HL-60/S4 treated with phorbol 12-myristate 13-acetate at 8.2 ng/mL for 4 days and 3 days (cell line): Measurements from ENCODE around the gene KCNH5.
"Not testable (repeated sequence)": the region's sequence is repeated elsewhere in the genome, so short reads cannot be mapped to it uniquely, and the experiment has no call there.

Experiments
- in situ Hi-C: fragments of 300-500 bp; cut with MboI; formaldehyde crosslinking; loops from 2 replicates; pipeline ENCODE4 v1.15.0; 2022; ENCODE audit warnings: low sequenced_read_pairs

Gene KCNH5

GRCh38 chr14:62886461-62886860, 158.8 kb downstream of the KCNH5 start:
- in situ Hi-C loops: no loop called here

GRCh38 chr14:62885451-62885850, 159.8 kb downstream of the KCNH5 start:
- in situ Hi-C loops: no loop called here

- in situ Hi-C loops: no loop called here
Measured at GRCh38 chr14:62882967-62883366, 162.3 kb downstream of the KCNH5 start.

- in situ Hi-C loops: no loop called here
Measured at GRCh38 chr14:62866376-62866775, 178.9 kb downstream of the KCNH5 start.

GRCh38 chr14:62864588-62864987, 180.7 kb downstream of the KCNH5 start:
- in situ Hi-C loops: no loop called here

- in situ Hi-C loops: not testable (repeated sequence)
Measured at GRCh38 chr14:62858011-62858410, 187.2 kb downstream of the KCNH5 start.

GRCh38 chr14:62854951-62855350, 190.3 kb downstream of the KCNH5 start:
- in situ Hi-C loops: no loop called here

- in situ Hi-C loops: no loop called here
Measured at GRCh38 chr14:62847168-62847567, 198.1 kb downstream of the KCNH5 start.

- in situ Hi-C loops: no loop called here
Measured at GRCh38 chr14:62844546-62844945, 200.7 kb downstream of the KCNH5 start.

- in situ Hi-C loops: no loop called here
Measured at GRCh38 chr14:62824086-62824485, 221.2 kb downstream of the KCNH5 start.

- in situ Hi-C loops: no loop called here
Measured at GRCh38 chr14:62819931-62820330, 225.3 kb downstream of the KCNH5 start.

- in situ Hi-C loops: no loop called here
Measured at GRCh38 chr14:62807636-62808035, 237.6 kb downstream of the KCNH5 start.

GRCh38 chr14:62800577-62800976, 244.7 kb downstream of the KCNH5 start:
- in situ Hi-C loops: no loop called here

GRCh38 chr14:62796431-62796830, 248.8 kb downstream of the KCNH5 start:
- in situ Hi-C loops: no loop called here

GRCh38 chr14:62792578-62792977, 252.7 kb downstream of the KCNH5 start:
- in situ Hi-C loops: no loop called here

- in situ Hi-C loops: not testable (repeated sequence)
Measured at GRCh38 chr14:62781328-62781727, 263.9 kb downstream of the KCNH5 start.

- in situ Hi-C loops: no loop called here
Measured at GRCh38 chr14:62778852-62779251, 266.4 kb downstream of the KCNH5 start.

GRCh38 chr14:62778310-62778709, 266.9 kb downstream of the KCNH5 start:
- in situ Hi-C loops: no loop called here

- in situ Hi-C loops: no loop called here
Measured at GRCh38 chr14:62777510-62777909, 267.7 kb downstream of the KCNH5 start.

- in situ Hi-C loops: no loop called here
Measured at GRCh38 chr14:62776300-62776699, 269.0 kb downstream of the KCNH5 start.

- in situ Hi-C loops: no loop called here
Measured at GRCh38 chr14:62768753-62769152, 276.5 kb downstream of the KCNH5 start.

- in situ Hi-C loops: no loop called here
Measured at GRCh38 chr14:62763951-62764350, 281.3 kb downstream of the KCNH5 start.

GRCh38 chr14:62759796-62760195, 285.5 kb downstream of the KCNH5 start:
- in situ Hi-C loops: no loop called here

- in situ Hi-C loops: not testable (repeated sequence)
Measured at GRCh38 chr14:62746881-62747280, 298.4 kb downstream of the KCNH5 start.
